GM19397 (cell line): ENCODE data around the gene EIF2AK2.
A peak's percentile ranks its signal among the peaks of the same experiment; 100 is the strongest.
"Not testable (repeated sequence)": the region's sequence is repeated elsewhere in the genome, so short reads cannot be mapped to it uniquely, and the experiment has no call there.

Source experiments
- ATAC-seq: cut with Tn5 transposase; IDR thresholded peaks from one replicate; pipeline ENCODE4 v1.9.1; 2021; ENCODE audit warnings: mild to moderate bottlenecking, moderate library complexity; ENCODE audit not compliant: unreplicated experiment

Gene EIF2AK2

GRCh38 chr2:37156857-37157714 lies at the start of gene EIF2AK2:
Gene EIF2AK2, minus strand, starts transcription at chr2:37156980. Its CDS starts 9,174 bp downstream, at chr2:37147806.
- ATAC-seq, result peak; percentile 82

GRCh38 chr2:37205689-37206341 lies 49.0 kb upstream of the EIF2AK2 start:
- ATAC-seq, result no peak

GRCh38 chr2:37205071-37205661 lies 48.4 kb upstream of the EIF2AK2 start:
- ATAC-seq, result not testable (repeated sequence)

DNA sequence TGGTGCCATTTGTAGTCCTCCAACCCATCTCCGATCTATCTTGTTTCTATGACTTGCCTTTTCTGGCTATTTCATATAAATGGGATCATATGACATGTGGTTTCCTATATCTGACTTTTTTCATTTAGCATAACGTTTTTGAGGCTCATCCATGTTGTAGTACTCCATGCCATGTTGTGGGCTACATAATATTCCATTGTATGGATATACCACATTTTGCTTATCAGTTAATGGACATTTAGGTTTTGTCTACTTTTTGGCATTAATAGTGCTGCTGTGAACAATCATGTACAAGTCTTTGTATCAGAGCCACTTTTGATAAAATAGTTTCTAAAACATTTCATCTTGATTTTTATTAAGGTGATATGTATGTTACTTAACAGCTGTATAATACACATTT lies 46.9 kb upstream of the EIF2AK2 start:
- no peak for ATAC-seq

DNA sequence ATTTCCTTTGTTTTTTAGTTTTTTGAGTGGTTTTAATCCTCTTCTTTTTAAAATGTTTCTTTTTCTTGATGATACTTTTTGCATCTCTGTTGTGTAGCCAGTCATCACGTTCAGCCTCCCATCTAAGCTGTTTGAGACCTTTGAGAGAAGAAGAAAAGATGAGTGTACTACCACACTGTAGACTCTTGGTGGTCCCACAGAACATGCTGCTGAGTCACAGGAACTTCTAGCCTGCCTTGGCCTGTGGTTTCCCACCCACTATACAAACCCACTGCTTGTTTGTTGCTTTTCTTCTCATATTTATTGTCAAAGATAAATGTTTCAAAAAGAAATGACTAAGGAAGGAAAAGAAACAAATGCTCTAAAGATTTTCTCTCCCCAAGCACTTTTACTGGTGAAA lies 45.0 kb upstream of the EIF2AK2 start:
- no peak for ATAC-seq

- ATAC-seq, result no peak
These were observed 44.4 kb upstream of the EIF2AK2 start for GRCh38 chr2:37201208-37201607.

GRCh38 chr2:37198681-37199065 lies 41.9 kb upstream of the EIF2AK2 start:
- ATAC-seq, result no peak

- ATAC-seq, result peak; percentile 79
These were observed 39.8 kb upstream of the EIF2AK2 start, which contains the start of gene CEBPZOS for GRCh38 chr2:37196320-37197195. Gene CEBPZOS, plus strand, starts transcription at chr2:37196496. Its CDS starts 3,209 bp downstream, at chr2:37199705.

DNA sequence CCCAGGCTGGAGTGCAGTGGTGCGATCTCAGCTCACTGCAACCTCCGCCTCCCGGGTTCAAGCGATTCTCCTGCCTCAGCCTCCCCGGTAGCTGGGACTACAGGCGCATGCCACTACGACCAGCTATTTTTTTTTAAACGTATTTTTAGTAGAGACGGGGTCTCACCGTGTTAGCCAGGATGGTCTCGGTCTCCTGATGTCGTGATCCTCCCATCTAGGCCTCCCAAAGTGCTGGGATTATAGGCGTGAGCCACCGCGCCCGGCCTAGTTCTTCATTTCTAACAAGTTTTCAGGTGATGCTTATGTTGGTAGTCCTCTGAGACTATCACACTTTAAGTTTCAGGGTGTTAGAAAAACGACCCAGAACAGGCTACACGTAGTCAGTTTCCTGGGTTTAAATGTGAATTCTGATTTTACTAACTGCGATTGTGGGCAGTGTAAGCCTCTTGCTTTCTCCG lies 39.1 kb upstream of the EIF2AK2 start:
- ATAC-seq, result not testable (repeated sequence)

GRCh38 chr2:37192551-37192950 lies 35.8 kb upstream of the EIF2AK2 start:
- ATAC-seq, result no peak

DNA sequence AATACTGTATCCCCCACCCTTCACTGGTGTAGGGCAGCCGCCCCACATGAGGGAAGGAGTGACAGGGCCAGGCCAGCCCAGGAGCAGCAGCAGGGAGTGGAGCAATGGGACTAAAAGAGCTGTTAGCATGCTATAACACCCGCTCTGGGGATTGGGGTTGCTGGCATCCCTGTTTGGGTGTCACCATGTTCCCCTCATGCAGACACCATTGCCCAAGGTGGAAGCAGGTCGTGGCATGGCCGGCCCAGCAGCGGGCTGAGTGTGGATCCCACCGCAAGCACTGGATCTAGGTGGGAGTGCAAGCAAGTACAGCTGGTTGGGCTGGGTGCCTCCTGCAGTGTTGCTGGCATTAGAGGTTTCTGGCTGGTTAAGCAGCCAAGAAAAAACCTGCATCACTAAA lies 35.0 kb upstream of the EIF2AK2 start:
- no peak for ATAC-seq

- ATAC-seq, result no peak
These were observed 34.5 kb upstream of the EIF2AK2 start for GRCh38 chr2:37191253-37191652.

- no peak for ATAC-seq
These were observed 33.5 kb upstream of the EIF2AK2 start for GRCh38 chr2:37190290-37190689.

DNA sequence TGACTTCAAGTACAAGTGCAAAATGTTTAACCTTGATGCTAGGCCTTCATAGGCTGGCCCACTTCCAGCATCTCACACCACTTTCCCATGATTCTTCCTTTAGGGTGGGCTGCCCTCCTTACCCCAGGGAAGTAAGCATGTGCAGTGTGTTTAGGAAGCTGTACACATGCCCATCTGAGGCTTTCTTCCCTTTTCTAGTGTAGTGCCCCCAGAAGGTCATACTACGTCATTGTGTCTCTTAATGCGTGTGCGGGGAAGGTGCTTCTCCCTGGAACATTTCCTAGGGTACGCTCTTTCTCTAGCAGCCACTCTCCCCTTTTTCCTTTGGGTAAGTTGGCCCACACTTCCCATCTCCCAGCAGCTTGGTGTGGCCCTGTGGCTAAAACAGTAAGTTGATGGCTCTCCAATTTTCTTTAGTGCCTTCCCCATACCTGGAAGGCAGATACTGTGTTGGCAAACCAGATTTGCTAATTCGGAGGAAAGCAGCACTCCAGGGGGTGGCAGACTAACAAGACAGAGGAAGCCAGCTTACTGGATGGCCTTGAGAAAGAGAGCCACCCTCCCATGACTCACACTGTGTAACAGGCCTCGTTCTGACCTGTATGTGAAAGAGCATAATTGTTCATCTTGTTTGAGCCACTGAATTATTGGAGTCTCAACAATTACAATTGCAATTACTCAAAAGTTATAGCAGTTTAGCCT lies 32.8 kb upstream of the EIF2AK2 start:
- no peak for ATAC-seq

DNA sequence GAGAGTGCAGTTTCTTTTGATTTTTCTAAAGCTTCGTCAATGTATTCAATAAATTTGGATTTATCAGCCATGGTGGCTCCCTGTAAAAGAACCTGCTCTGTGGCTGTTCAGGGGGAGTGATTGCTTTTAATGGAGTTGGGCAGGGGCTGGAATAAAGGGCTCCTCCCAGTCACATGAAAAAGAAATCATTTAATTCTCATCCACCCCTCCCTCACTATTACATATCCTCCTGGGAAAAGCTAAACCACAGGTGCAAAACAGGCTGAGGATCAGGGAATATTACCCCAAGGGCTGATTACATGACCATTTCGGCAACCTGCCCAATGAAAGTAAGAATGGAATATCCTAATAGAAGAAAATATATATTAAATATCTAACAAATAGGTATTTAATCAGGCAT lies 31.8 kb upstream of the EIF2AK2 start, which contains the start of gene SULT6B1:
Gene SULT6B1, minus strand, starts transcription at position 101 of the 400 bp plus-strand sequence. Its CDS starts 30 bp downstream, at position 71.
- no peak for ATAC-seq

- ATAC-seq, result no peak
These were observed 25.2 kb upstream of the EIF2AK2 start for GRCh38 chr2:37181726-37182684.

- ATAC-seq, result no peak
These were observed 23.9 kb upstream of the EIF2AK2 start for GRCh38 chr2:37180640-37181039.

GRCh38 chr2:37180006-37180639 lies 23.3 kb upstream of the EIF2AK2 start:
- no peak for ATAC-seq
